NOMO-1 treated with dmso at 0.1 percent for 144 hours (cell line): Measurements from ENCODE around the gene EXPH5.

ENCODE experiments used
- DNase-seq: peaks from one replicate; lab custom pipeline; 2025; ENCODE audit not compliant: unreplicated experiment; lab: John Stamatoyannopoulos, UW

The EXPH5 gene

GRCh38 chr11:108522318-108522717 lies 71.2 kb downstream of the EXPH5 start:
- no peak for DNase-seq

GRCh38 chr11:108518581-108518980 lies 75.0 kb downstream of the EXPH5 start:
- no peak for DNase-seq

DNA sequence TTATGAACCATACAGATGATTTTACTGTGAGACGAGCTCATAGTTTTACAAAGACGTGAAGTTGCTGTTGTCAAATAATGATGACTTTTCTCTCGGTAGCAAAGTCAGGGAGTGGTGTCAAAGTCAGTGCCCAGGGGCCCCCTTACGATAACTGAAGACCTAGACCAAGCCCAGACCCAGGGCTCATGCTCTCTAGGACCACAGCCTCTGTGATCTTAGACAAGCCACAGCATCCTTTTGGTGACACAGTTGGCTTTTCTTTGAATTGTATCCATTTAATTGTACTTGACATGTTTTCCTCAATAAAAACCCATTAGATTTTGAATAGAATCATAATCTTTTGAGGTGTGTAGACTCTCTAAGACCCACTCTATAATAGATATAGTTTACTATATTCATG lies 77.4 kb downstream of the EXPH5 start:
- no peak for DNase-seq

DNA sequence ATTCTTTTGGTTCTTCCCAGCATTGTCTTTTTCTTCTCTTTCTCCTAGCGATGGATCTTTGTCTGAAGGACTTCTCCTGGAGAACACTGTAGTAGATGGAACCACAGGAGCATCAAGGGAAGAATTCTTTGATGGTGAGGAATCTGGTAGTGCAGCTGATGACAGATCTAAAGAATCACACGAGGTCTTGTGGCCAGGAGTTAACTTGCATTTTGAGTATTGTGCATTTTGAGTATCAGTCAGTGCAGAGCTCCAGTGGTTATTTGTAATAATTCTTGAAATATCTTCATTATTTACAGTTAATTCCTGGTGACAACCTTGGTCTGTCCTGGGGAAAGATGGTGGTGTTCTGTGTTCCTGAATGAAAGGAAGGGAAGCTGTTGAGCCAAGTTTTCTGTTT lies 80.9 kb downstream of the EXPH5 start:
- no peak for DNase-seq

- no peak for DNase-seq
These were observed 81.6 kb downstream of the EXPH5 start for GRCh38 chr11:108511851-108512474.

DNA sequence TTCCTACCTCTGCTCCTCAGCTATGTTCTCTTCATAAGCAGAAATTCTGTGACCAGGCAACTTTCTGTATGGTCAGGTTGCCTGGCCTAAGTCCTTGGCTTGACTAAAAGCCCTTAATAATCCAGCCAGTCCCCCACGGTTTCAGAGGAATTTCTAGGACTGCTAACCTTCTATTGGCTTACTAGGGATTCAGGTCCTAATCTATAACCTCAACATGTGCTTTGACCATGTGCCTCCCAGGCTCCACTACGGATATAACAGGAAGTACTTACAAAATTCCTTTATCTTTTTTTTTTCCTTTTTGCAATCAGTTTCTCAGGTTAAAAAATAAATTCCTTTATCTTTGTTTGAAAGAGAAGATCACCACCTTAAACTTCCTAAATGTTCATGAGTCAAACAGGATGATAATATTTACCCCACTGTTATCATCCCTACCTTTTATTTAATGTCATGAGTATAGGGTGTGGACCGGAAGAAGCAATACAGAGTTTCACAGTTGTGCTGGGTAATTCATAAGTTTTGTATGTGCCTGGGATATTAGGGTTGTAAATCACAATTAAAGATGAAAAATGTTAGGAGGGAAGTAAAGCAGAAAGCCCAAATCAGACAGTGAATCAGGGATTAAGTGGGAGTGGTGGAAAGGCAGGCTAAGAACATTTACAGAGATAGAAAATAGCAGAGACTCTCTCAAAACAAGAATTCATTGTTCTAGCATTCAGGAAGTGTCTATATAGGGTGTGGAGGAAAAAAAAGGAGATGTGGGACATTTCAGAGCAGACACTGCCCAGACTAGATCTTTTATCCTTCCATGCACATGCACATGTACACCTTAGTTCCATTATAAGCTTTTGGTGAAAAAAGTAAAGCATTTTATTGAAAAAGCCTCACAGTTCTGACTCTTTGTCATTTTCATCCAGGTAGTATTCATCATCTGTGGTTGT lies 84.6 kb downstream of the EXPH5 start:
- no peak for DNase-seq

DNA sequence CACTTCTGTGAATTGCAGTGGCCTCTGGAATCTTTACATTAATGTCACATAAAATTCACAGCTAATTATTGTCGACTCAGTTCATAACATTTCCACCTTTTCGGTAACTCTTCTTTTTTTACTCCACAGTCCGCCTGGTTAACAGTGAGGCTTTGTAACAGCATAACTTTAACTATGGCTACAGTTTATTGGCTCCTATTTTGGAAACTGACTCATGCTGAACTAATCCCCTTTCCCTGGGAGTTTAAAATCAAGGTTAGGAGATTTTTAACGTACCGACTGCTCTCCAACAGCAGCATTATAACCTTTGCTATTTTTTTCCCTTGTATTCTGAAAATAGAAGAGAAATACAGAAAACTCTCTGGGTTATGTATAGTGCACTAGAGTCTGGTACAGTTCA lies 92.2 kb downstream of the EXPH5 start:
- DNase-seq, result no peak

GRCh38 chr11:108500721-108501120 lies 92.8 kb downstream of the EXPH5 start:
- no peak for DNase-seq

GRCh38 chr11:108500169-108500568 lies 93.4 kb downstream of the EXPH5 start:
- no peak for DNase-seq

GRCh38 chr11:108498816-108499408 lies 94.7 kb downstream of the EXPH5 start:
- no peak for DNase-seq

DNA sequence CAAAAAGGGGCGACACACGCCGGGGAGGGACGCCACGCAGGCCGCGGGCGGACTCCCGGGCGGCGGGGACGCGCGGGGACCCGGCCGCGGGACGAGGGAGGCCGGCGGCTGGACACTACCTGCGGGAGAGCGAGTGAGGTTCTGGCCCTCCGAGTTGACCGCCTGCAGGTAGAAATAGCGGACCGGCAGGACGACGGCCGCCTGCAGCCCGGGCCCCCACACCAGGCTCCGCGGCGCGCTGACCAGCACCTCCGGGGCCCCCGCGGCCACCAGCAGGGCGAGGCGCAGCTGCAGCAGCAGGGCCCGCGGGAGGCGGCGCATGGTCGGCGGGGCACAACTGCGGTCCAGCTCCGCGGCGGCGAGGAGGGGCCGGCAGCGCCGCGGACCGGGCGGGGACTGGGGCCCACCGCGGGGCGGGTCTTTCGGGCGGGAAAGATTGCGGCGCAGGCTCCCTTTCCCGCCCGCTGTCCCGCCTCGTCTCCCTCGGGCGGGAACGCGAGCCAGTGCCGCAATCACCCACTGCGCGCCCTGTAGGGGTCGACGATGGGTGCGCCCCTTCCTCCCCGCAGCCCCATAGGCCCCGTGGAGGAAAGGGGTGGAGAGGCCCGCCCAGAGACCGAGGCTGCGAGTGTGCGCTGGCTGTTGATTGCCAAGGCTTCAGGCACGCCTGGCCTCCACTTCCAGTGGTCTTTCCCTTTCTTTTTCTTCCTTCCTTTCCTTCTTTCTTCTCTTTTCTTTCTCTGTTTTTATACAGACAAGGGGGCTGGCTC lies 95.3 kb downstream of the EXPH5 start, which contains the start of gene POGLUT3:
Gene POGLUT3, minus strand, starts transcription at position 339 of the 770 bp plus-strand sequence. Its CDS starts 18 bp downstream, at position 321.
- DNase-seq, result peak; percentile 31

GRCh38 chr11:108497317-108498045 lies 96.1 kb downstream of the EXPH5 start:
- DNase-seq, result peak; percentile 81

DNA sequence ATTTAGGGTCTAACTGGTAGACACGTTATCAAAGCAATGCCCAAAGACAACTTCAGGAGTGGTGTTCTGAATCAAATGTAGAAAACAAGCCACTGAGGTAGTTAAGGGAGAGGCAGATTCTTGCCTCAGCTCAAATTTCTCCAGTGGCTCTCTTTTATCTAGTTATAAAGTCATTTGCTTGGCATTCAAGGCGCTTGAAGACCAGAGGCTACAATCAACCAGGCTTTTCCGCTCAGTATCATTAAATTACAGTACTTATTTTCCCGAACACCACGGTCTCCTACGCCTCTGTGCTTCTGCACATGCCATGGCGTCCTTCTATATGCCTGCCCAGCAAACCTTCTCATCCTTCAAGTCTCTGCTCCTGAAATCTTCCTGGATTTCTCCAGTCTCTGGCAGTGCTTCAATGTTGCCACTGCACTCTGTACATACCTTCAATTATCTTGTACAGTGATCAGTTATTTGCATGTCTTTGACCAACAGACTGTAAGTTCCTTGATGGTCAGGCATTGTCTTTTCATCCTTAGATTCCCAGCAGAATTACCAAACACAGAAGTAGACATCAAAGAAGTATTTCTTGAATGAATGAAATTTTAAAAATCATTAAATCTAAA lies 96.8 kb downstream of the EXPH5 start:
- no peak for DNase-seq

GRCh38 chr11:108495326-108495725 lies 98.2 kb downstream of the EXPH5 start:
- DNase-seq, result no peak

DNA sequence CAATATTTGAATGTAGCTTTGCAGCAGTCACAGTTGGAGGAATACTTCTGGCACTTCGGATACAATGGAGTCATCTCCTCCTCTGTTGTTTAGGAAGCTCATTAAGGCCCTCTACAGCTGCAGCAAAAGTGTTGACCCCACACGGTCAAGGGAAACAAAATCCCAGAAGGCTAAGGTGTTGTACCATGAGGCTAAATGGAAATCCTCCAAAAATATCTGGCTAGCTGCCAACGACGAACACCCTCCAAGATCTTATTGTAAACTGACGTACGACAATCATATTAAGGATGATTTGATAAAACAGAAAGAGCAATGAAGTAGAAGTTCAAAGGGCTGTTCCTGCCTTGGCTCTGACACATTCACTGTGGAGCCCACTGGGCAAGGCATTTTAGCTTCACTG lies 99.4 kb downstream of the EXPH5 start:
- no peak for DNase-seq

- DNase-seq, result no peak
These were observed 101.6 kb downstream of the EXPH5 start for GRCh38 chr11:108491936-108492335.

DNA sequence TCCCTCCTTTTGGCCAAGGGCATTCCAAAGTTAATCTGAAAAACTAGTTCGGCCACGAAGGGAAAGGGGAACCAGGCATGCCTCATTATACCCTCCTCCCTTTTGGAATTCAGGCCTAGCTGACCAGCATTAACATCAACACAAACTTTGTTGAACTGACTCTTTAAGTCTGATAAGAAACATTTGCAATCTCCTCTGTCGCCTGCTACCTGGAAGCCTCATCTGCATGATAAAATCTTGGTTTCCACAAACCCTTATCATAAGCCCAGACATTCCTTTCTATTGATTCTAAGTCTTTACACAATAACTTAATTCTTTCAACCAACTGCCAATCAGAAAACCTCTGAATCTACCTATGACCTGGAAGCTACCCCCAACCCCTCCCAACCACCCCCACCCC lies 106.7 kb downstream of the EXPH5 start:
- no peak for DNase-seq

GRCh38 chr11:108486331-108486730 lies 107.2 kb downstream of the EXPH5 start:
- DNase-seq, result no peak

DNA sequence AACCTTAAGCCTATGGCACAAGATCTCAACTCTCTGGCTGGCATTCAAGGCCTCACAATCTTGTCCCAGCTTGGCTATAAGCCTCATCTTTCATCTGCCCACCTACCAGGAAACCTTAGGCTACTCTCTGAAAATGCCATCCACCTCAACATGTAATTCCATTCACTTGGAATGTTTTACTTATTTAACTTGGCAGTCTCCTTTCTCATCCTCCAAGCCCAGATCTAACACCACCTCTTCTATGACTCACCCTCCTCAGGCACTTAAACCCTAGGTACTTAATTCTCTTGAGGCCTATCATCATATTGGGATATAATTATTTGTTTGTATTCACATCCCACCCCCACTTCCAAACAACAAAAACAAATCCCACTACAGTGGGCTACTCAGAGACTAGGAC lies 110.4 kb downstream of the EXPH5 start:
- no peak for DNase-seq
